Progenitor cell of endocrine pancreas (in vitro differentiated cells): ENCODE data around the gene LRRTM4. TPM values are rescaled to one million over a fixed set of nuclear protein-coding genes. Genes with fewer than 3 reads are reported as not detected.

Experiments used
- DNase-seq: peaks from one replicate; pipeline ENCODE4 v3.0.0; 2021; ENCODE audit warnings: low spot score; ENCODE audit not compliant: unreplicated experiment
- H3K27ac Mint-ChIP-seq: 2 replicates; pipeline ENCODE4 v1.8.0; 2021; ENCODE audit warnings: mild to moderate bottlenecking, moderate library complexity, mixed read lengths
- H3K27me3 Mint-ChIP-seq: 2 replicates; pipeline ENCODE4 v1.8.0; 2021; ENCODE audit warnings: mixed read lengths
- H3K36me3 Mint-ChIP-seq: 2 replicates; pipeline ENCODE4 v1.8.0; 2022; ENCODE audit warnings: mixed read lengths; ENCODE audit not compliant: insufficient read depth
- H3K4me1 Mint-ChIP-seq: 2 replicates; pipeline ENCODE4 v1.8.0; 2021; ENCODE audit warnings: low read depth, mixed read lengths
- H3K4me3 Mint-ChIP-seq: 2 replicates; pipeline ENCODE4 v1.8.0; 2021; ENCODE audit warnings: low read depth, mild to moderate bottlenecking, moderate library complexity, mixed read lengths
- H3K9me3 Mint-ChIP-seq: 2 replicates; pipeline ENCODE4 v1.8.0; 2021; ENCODE audit warnings: low read depth, mixed read lengths
- CTCF ChIP-seq: fragments of 200-600 bp; sonication (generic); IDR thresholded peaks from one replicate; pipeline ENCODE4 v1.5.0; 2021; ENCODE audit warnings: antibody characterized with exemption, mild to moderate bottlenecking; ENCODE audit not compliant: unreplicated experiment
- total RNA-seq: library from RNA; stranded (reverse); gene quantifications from 2 replicates; pipeline ENCODE4 v1.2.1, GENCODE V29; 2021

LRRTM4 gene
- total RNA-seq, 1 donor from 2014 or later, result 2.3 TPM

- Mint-ChIP-seq H3K27ac (no peak overlapping the region), H3K4me1 (peaks cover 6% of the 10 kb centered on the region), H3K36me3 (no peaks in the 10 kb centered on the region), H3K27me3 (no peaks in the 10 kb centered on the region), H3K9me3 (no peaks in the 10 kb centered on the region), H3K4me3 (no peak overlapping the region)
- DNase-seq, result no peak
- TF ChIP-seq CTCF, result no peak
These were observed 134.9 kb downstream of the LRRTM4 start for GRCh38 chr2:77387324-77387723.

- Mint-ChIP-seq H3K36me3 (no peaks in the 10 kb centered on the region), H3K4me1 (no peaks in the 10 kb centered on the region)
These were observed 149.5 kb downstream of the LRRTM4 start for GRCh38 chr2:77372636-77373035.

GRCh38 chr2:77370511-77370910 is 151.7 kb downstream of the LRRTM4 start:
- Mint-ChIP-seq H3K9me3 (peaks cover 6% of the 10 kb centered on the region), H3K27ac (no peak overlapping the region), H3K4me1 (no peaks in the 10 kb centered on the region), H3K4me3 (no peak overlapping the region), H3K36me3 (no peaks in the 10 kb centered on the region), H3K27me3 (no peaks in the 10 kb centered on the region)
- TF ChIP-seq CTCF, result no peak
- no peak for DNase-seq

More at GRCh38 chr2:77372636-77373035, 149.5 kb downstream of the LRRTM4 start:
- no peak for DNase-seq
- Mint-ChIP-seq H3K4me3 (no peak overlapping the region), H3K27me3 (no peaks in the 10 kb centered on the region), H3K9me3 (peaks cover 6% of the 10 kb centered on the region), H3K27ac (no peak overlapping the region)
- TF ChIP-seq CTCF, result no peak

GRCh38 chr2:77363277-77363676 is 158.9 kb downstream of the LRRTM4 start:
- Mint-ChIP-seq H3K4me1 (no peaks in the 10 kb centered on the region), H3K4me3 (no peak overlapping the region), H3K27me3 (no peaks in the 10 kb centered on the region), H3K9me3 (peaks cover 5% of the 10 kb centered on the region), H3K36me3 (no peaks in the 10 kb centered on the region), H3K27ac (no peak overlapping the region)
- DNase-seq, result no peak
- no peak for TF ChIP-seq CTCF

GRCh38 chr2:77348821-77349220 is 173.4 kb downstream of the LRRTM4 start:
- no peaks in the 10 kb centered on the region for H3K36me3 Mint-ChIP-seq

More at GRCh38 chr2:77348821-77349220, 173.4 kb downstream of the LRRTM4 start:
- DNase-seq, result no peak
- H3K4me3 Mint-ChIP-seq, result no peak overlapping the region
- TF ChIP-seq CTCF, result no peak
- no peaks in the 10 kb centered on the region for H3K27me3 Mint-ChIP-seq
- H3K27ac Mint-ChIP-seq, result no peak overlapping the region
- H3K4me1 Mint-ChIP-seq, result no peaks in the 10 kb centered on the region
- peaks cover 5% of the 10 kb centered on the region for H3K9me3 Mint-ChIP-seq
